Suprapubic skin (tissue), 4 donors: Measurements from ENCODE around the gene MED13L. TPM values are rescaled to one million over a fixed set of nuclear protein-coding genes. Genes with fewer than 3 reads are reported as not detected.
A peak's percentile ranks its signal among the peaks of the same experiment; 100 is the strongest.

Source experiments
- DNase-seq, 2 donors: peaks; one replicate each; pipeline ENCODE4 v3.0.0-alpha.2; 2019; ENCODE audit warnings: low spot score in 2 of 2
- H3K27ac ChIP-seq: fragments of 200-600 bp; sonication (generic); one replicate; pipeline ENCODE4 v1.5.1; 2019
- H3K27me3 ChIP-seq: fragments of 200-600 bp; sonication (generic); one replicate; pipeline ENCODE4 v1.5.1; 2019
- H3K36me3 ChIP-seq: fragments of 200-600 bp; sonication (generic); one replicate; pipeline ENCODE4 v1.5.1; 2019
- H3K4me1 ChIP-seq: fragments of 200-600 bp; sonication (generic); one replicate; pipeline ENCODE4 v1.5.1; 2019
- H3K4me3 ChIP-seq: fragments of 200-600 bp; sonication (generic); one replicate; pipeline ENCODE4 v1.5.1; 2019; ENCODE audit warnings: mild to moderate bottlenecking
- H3K9me3 ChIP-seq: fragments of 200-600 bp; sonication (generic); one replicate; pipeline ENCODE4 v1.5.1; 2019
- CTCF ChIP-seq, 2 donors: fragments of 200-600 bp in 1 of 2; fragments of 450-650 bp in 1 of 2; sonication (generic) in 1 of 2; IDR thresholded peaks; one replicate each; pipeline ENCODE4 v1.5.1; 2016 to 2019; ENCODE audit warnings: antibody characterized with exemption in 2 of 2, mild to moderate bottlenecking in 1 of 2, moderate library complexity in 1 of 2
- EP300 ChIP-seq: sonication (generic); formaldehyde crosslinking; IDR thresholded peaks from one replicate; pipeline ENCODE4 v1.6.1; 2017; ENCODE audit warnings: antibody characterized with exemption
- POLR2A ChIP-seq, 2 donors: fragments of 450-650 bp; IDR thresholded peaks; one replicate each; pipeline ENCODE4 v1.6.1; 2017; ENCODE audit warnings: antibody characterized with exemption in 2 of 2, mild to moderate bottlenecking in 2 of 2, moderate library complexity in 2 of 2
- POLR2AphosphoS5 ChIP-seq, 3 donors: sonication (generic); formaldehyde crosslinking; IDR thresholded peaks; one replicate each; pipeline ENCODE4 v1.6.1; 2017; ENCODE audit warnings: antibody characterized with exemption in 3 of 3
- WGBS: methylation state at CpG from one replicate; pipeline ENCODE4 v1.1.5; 2018; 5-methylcytosine and 5-hydroxymethylcytosine counted together
- total RNA-seq, 4 donors: library from RNA; depleted of rRNA; stranded (reverse); fragments of >200 nt; gene quantifications; one replicate each; pipeline ENCODE4 v1.1.0, GENCODE V29; 2016

The MED13L gene
- total RNA-seq, 4 donors from 2014 or later, result 173 to 418 (median 228) TPM

DNA sequence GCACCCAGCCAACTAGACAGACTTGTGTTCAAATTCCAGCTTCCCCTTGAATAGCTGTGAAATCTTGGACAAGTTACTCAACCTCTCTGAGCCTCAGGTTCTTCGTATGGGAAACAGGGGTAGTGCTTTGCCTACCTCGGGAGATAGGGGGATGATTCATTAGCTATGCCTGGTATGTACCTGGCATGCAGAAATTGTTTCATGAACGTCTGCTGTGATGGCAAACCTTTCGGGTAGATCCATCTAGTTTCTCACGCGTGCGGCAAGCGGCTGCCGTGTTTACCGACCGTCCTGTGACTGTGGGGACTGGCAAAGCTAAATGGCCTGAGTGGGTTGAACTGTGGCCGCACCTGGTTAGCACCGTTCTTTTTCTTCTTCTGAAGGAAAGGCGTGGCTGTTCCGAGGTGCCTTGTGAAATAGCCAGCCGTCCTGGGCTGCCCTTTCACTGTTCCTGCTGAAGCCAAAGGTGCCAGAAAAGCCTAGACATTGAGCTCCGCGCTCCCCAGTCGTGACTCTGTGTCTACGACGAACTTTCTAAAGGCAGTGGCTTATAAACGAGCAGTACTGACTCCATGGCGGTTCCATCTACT lies 40.6 kb upstream of the MED13L start:
- H3K27me3 ChIP-seq, result no peaks in the 10 kb centered on the region
- peaks cover 36% of the 10 kb centered on the region for H3K4me1 ChIP-seq
- 80% methylated on average over 23 of the region's 23 CpGs for WGBS
- peak overlapping the region; percentile 80 for H3K27ac ChIP-seq
- no peaks in the 10 kb centered on the region for H3K36me3 ChIP-seq
- peak overlapping the region; percentile 33 for H3K4me3 ChIP-seq
- TF ChIP-seq EP300 (no peak), POLR2A (IDR thresholded peaks at IDR 0.05) (no peak), CTCF (IDR thresholded peaks at IDR 0.05) (no peak), POLR2AphosphoS5 (IDR thresholded peaks at IDR 0.05) (no peak)
- DNase-seq, result no peak
- no peaks in the 10 kb centered on the region for H3K9me3 ChIP-seq

GRCh38 chr12:116317139-116317538 lies 39.6 kb upstream of the MED13L start:
- Histone ChIP-seq H3K27me3 (no peaks in the 10 kb centered on the region), H3K36me3 (no peaks in the 10 kb centered on the region), H3K4me1 (peaks cover 36% of the 10 kb centered on the region), H3K9me3 (no peaks in the 10 kb centered on the region), H3K27ac (no peak overlapping the region), H3K4me3 (no peak overlapping the region)
- no peak for DNase-seq
- TF ChIP-seq POLR2A (IDR thresholded peaks at IDR 0.05) (no peak), POLR2AphosphoS5 (IDR thresholded peaks at IDR 0.05) (no peak), CTCF (IDR thresholded peaks at IDR 0.05) (no peak), EP300 (no peak)
- WGBS, result 97% methylated on average over 4 of the region's 4 CpGs

DNA sequence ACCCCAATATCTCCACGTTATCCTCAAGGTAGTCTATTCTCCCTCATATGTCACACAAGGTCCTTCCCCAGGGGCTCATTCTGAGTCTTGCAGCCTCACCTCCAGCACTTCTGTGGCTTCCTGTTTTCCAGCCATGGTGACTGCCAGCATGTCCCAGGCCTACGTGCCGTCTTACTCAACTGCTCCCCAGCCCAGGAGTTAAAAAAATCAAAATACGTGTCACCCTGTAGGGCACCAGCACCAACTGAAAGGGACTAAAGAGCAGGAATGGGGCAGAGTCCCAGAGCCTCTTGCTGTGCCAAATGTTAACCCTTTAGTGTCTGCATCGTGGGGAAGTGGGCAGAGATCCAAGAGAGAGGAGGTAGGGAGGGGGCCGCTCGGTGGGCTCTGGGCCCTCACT lies 37.0 kb upstream of the MED13L start:
- Histone ChIP-seq H3K4me1 (peaks cover 18% of the 10 kb centered on the region), H3K36me3 (no peaks in the 10 kb centered on the region), H3K9me3 (no peaks in the 10 kb centered on the region), H3K27ac (no peak overlapping the region), H3K27me3 (no peaks in the 10 kb centered on the region), H3K4me3 (no peak overlapping the region)
- DNase-seq, result no peak
- TF ChIP-seq EP300, result no peak
- 68% methylated on average over 7 of the region's 7 CpGs for WGBS

DNA sequence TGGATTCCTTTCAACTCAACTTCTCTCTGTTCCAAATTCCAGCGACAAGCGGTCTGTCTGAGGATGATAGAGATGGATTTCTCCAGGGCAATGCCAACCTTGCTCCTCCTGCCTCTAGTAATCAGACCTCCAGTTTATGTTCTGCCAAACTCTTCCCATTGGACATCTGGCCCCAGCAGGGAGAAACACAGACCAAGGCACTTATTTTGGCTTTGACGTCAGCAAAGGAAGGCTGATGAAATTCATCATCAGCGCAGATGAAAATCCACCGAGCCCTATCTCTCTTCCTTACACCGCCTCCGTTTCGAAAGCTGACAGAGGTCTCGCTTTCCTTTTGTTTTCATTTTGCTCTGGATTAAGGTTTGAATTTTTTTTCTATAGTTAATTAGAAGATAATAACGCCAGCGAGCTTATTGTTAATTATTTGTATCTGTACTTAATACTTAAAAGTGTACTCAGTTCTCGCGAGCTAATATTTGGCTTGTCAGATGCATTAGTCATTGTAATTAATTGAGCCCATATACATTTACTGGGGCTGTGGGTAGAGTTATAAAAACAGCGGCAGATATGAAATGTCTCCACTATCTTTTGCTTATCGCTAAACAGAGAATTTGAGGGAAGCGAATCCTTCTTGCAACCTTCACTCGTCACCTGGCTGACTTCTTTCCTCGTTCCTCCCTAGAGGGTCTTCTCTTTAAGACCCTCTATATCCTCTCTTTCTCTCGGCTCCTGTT lies 35.9 kb upstream of the MED13L start:
- no peaks in the 10 kb centered on the region for H3K36me3 ChIP-seq
- H3K4me3 ChIP-seq, result no peak overlapping the region
- 79% methylated on average over 19 of the region's 19 CpGs for WGBS
- DNase-seq, result no peak
- H3K4me1 ChIP-seq, result peaks cover 7% of the 10 kb centered on the region
- no peak overlapping the region for H3K27ac ChIP-seq
- H3K27me3 ChIP-seq, result no peaks in the 10 kb centered on the region
- H3K9me3 ChIP-seq, result no peaks in the 10 kb centered on the region
- TF ChIP-seq POLR2AphosphoS5 (IDR thresholded peaks at IDR 0.05) (no peak), POLR2A (IDR thresholded peaks at IDR 0.05) (no peak), EP300 (no peak), CTCF (IDR thresholded peaks at IDR 0.05) (no peak)

GRCh38 chr12:116310082-116310481 lies 32.6 kb upstream of the MED13L start:
- Histone ChIP-seq H3K27ac (no peak overlapping the region), H3K27me3 (no peaks in the 10 kb centered on the region), H3K9me3 (no peaks in the 10 kb centered on the region), H3K4me1 (no peaks in the 10 kb centered on the region), H3K36me3 (no peaks in the 10 kb centered on the region), H3K4me3 (no peak overlapping the region)
- TF ChIP-seq POLR2A (IDR thresholded peaks at IDR 0.05) (no peak), POLR2AphosphoS5 (IDR thresholded peaks at IDR 0.05) (no peak)
- WGBS, result 96% methylated on average over 3 of the region's 3 CpGs
- no peak for DNase-seq

GRCh38 chr12:116309343-116309742 lies 31.9 kb upstream of the MED13L start:
- no peak for TF ChIP-seq POLR2A (IDR thresholded peaks at IDR 0.05)
- no peak for TF ChIP-seq POLR2AphosphoS5 (IDR thresholded peaks at IDR 0.05)
- no peak for TF ChIP-seq EP300
- no peak for TF ChIP-seq CTCF (IDR thresholded peaks at IDR 0.05)
- H3K36me3 ChIP-seq, result no peaks in the 10 kb centered on the region
- no peak overlapping the region for H3K27ac ChIP-seq
- WGBS, result 95% methylated on average over 1 of the region's 1 CpG
- no peak overlapping the region for H3K4me3 ChIP-seq
- H3K4me1 ChIP-seq, result peaks cover 2% of the 10 kb centered on the region
- DNase-seq, result no peak
- H3K9me3 ChIP-seq, result no peaks in the 10 kb centered on the region
- no peaks in the 10 kb centered on the region for H3K27me3 ChIP-seq
